WTC11 (cell line): Measurements from ENCODE around the gene IP6K2. TPM values are rescaled to one million over a fixed set of nuclear protein-coding genes. Genes with fewer than 3 reads are reported as not detected.

Experiments
- ATAC-seq: fragments of 200-7000 bp; cut with Tn5 transposase; 2 replicates; pipeline ENCODE4 v1.10.0; 2021; ENCODE audit warnings: mild to moderate bottlenecking, moderate library complexity
- CTCF ChIA-PET: fragments of 300-600 bp; sonication (Branson Sonifier 250); formaldehyde crosslinking; loops from one replicate; lab custom pipeline; 2021; ENCODE audit warnings: antibody characterized with exemption; lab: Charles Lee
- POLR2A ChIA-PET: fragments of 350-600 bp; sonication (Branson Sonifier 250); formaldehyde crosslinking; loops from one replicate; lab custom pipeline; 2021; ENCODE audit warnings: antibody characterized with exemption; lab: Charles Lee
- DNase-seq: peaks from one replicate; pipeline ENCODE4 v3.0.0; 2021; ENCODE audit warnings: low spot score
- H3K27ac Mint-ChIP-seq: 2 replicates; pipeline ENCODE4 v1.8.0; 2021; ENCODE audit warnings: mixed read lengths
- H3K27me3 Mint-ChIP-seq: 2 replicates; pipeline ENCODE4 v1.8.0; 2021; ENCODE audit warnings: low read depth, mild to moderate bottlenecking, moderate library complexity, mixed read lengths
- H3K36me3 Mint-ChIP-seq: 2 replicates; pipeline ENCODE4 v1.8.0; 2021; ENCODE audit warnings: mixed read lengths
- H3K4me1 Mint-ChIP-seq: 2 replicates; pipeline ENCODE4 v1.8.0; 2022; ENCODE audit warnings: mixed read lengths
- H3K4me3 Mint-ChIP-seq: 2 replicates; pipeline ENCODE4 v1.8.0; 2021; ENCODE audit warnings: mild to moderate bottlenecking, moderate library complexity, mixed read lengths
- H3K9me3 Mint-ChIP-seq: 2 replicates; pipeline ENCODE4 v1.8.0; 2021; ENCODE audit warnings: mixed read lengths
- AR ChIP-seq: fragments of 250-450 bp; sonication (Bioruptor Pico); IDR thresholded peaks from 2 replicates; pipeline ENCODE4 v1.9.0; 2021; ENCODE audit warnings: mild to moderate bottlenecking
- ARID4B ChIP-seq: sonication (generic); formaldehyde crosslinking; IDR thresholded peaks from 2 replicates; pipeline ENCODE4 v1.8.0; 2023; ENCODE audit warnings: missing genetic modification reagents, mild to moderate bottlenecking, borderline replicate concordance
- ATF2 ChIP-seq: sonication (generic); formaldehyde crosslinking; IDR thresholded peaks from 2 replicates; pipeline ENCODE4 v1.8.1; 2022; ENCODE audit warnings: low read depth, missing genetic modification reagents, borderline replicate concordance
- CBFB ChIP-seq: sonication (generic); formaldehyde crosslinking; IDR thresholded peaks from 2 replicates; pipeline ENCODE4 v1.8.1; 2022; ENCODE audit warnings: mild to moderate bottlenecking, low read depth, missing genetic modification reagents
- GRHL2 ChIP-seq: fragments of 250-450 bp; sonication (Bioruptor Pico); IDR thresholded peaks from 2 replicates; pipeline ENCODE4 v1.8.0; 2022; ENCODE audit warnings: mild to moderate bottlenecking, moderate library complexity; ENCODE audit not compliant: insufficient replicate concordance, severe bottlenecking
- JUN ChIP-seq: sonication (generic); formaldehyde crosslinking; IDR thresholded peaks from 2 replicates; pipeline ENCODE4 v1.8.0; 2023; ENCODE audit warnings: mild to moderate bottlenecking, missing genetic modification reagents
- KAT7 ChIP-seq: sonication (generic); formaldehyde crosslinking; IDR thresholded peaks from 2 replicates; pipeline ENCODE4 v1.8.1; 2023; ENCODE audit warnings: missing genetic modification reagents, mild to moderate bottlenecking, borderline replicate concordance
- MAX ChIP-seq: sonication (generic); formaldehyde crosslinking; IDR thresholded peaks from 2 replicates; pipeline ENCODE4 v1.8.0; 2022; ENCODE audit warnings: mild to moderate bottlenecking, missing genetic modification reagents
- NR3C1 ChIP-seq: sonication (generic); formaldehyde crosslinking; conservative IDR thresholded peaks from 2 replicates; pipeline ENCODE4 v1.8.1; 2023; ENCODE audit warnings: low read depth, mild to moderate bottlenecking, missing genetic modification reagents
- OVOL2 ChIP-seq: fragments of 250-450 bp; sonication (Bioruptor Pico); IDR thresholded peaks from 2 replicates; pipeline ENCODE4 v1.9.0; 2021; ENCODE audit warnings: mild to moderate bottlenecking, borderline replicate concordance
- PRRX2 ChIP-seq: fragments of 250-450 bp; sonication (Bioruptor Pico); IDR thresholded peaks from 2 replicates; pipeline ENCODE4 v1.8.0; 2021; ENCODE audit warnings: mild to moderate bottlenecking
- SP1 ChIP-seq: sonication (generic); formaldehyde crosslinking; conservative IDR thresholded peaks from 2 replicates; pipeline ENCODE4 v1.8.1; 2022; ENCODE audit warnings: missing genetic modification reagents
- STAT6 ChIP-seq: sonication (generic); formaldehyde crosslinking; conservative IDR thresholded peaks from 2 replicates; pipeline ENCODE4 v1.8.1; 2023; ENCODE audit warnings: mild to moderate bottlenecking, low read depth, missing genetic modification reagents, moderate library complexity
- TEAD4 ChIP-seq: sonication (generic); formaldehyde crosslinking; IDR thresholded peaks from 2 replicates; pipeline ENCODE4 v1.8.0; 2022; ENCODE audit warnings: mild to moderate bottlenecking, missing genetic modification reagents
- ZBTB43 ChIP-seq: sonication (generic); formaldehyde crosslinking; IDR thresholded peaks from 2 replicates; pipeline ENCODE4 v1.8.1; 2023; ENCODE audit warnings: mild to moderate bottlenecking, missing genetic modification reagents
- ZNF671 ChIP-seq: fragments of 250-450 bp; sonication (Bioruptor Pico); IDR thresholded peaks from 2 replicates; pipeline ENCODE4 v1.8.0; 2021; ENCODE audit warnings: mild to moderate bottlenecking
- total RNA-seq: library from RNA; stranded (reverse); gene quantifications from 3 replicates; pipeline ENCODE4 v1.2.3, GENCODE V29; 2021

The IP6K2 gene
- total RNA-seq, 1 experiment from 2014 or later: 123 TPM

- ATAC-seq: no peak
- no peak for DNase-seq
- Mint-ChIP-seq H3K27me3 (no peaks in the 10 kb centered on the region), H3K36me3 (peaks cover 19% of the 10 kb centered on the region), H3K27ac (no peak overlapping the region), H3K9me3 (no peaks in the 10 kb centered on the region), H3K4me3 (no peak overlapping the region), H3K4me1 (no peaks in the 10 kb centered on the region)
- TF ChIP-seq ATF2: no peak
- TF ChIP-seq PRRX2 (CRISPR knock-in tag): no peak
- TF ChIP-seq ZNF671 (CRISPR knock-in tag): no peak
- no peak for TF ChIP-seq JUN (CRISPR knock-in tag)
- no peak for TF ChIP-seq ARID4B
- TF ChIP-seq CBFB: no peak
- TF ChIP-seq SP1 (CRISPR knock-in tag): no peak
- ChIA-PET CTCF (interaction anchor here (2.9 kb wide), 1 partner anchor 12 kb away, joined by 10 read pairs; the partner anchor contains the start of gene SLC26A6), POLR2A (no interaction called here)
Observed at GRCh38 chr3:48647714-48648113, 69.3 kb downstream of the IP6K2 start.

- peaks cover 28% of the 10 kb centered on the region for H3K36me3 Mint-ChIP-seq
- H3K9me3 Mint-ChIP-seq: no peaks in the 10 kb centered on the region
- ATAC-seq (no peak), DNase-seq (no peak)
- no peaks in the 10 kb centered on the region for H3K4me1 Mint-ChIP-seq
- no peak overlapping the region for H3K27ac Mint-ChIP-seq
- H3K27me3 Mint-ChIP-seq: no peaks in the 10 kb centered on the region
- ChIA-PET POLR2A (no interaction called here), CTCF (interaction anchor here (1.4 kb wide), 1 partner anchor 9 kb away, joined by 6 read pairs; the partner anchor contains the start of gene SLC26A6)
- H3K4me3 Mint-ChIP-seq: no peak overlapping the region
- TF ChIP-seq TEAD4 (CRISPR knock-in tag) (no peak), KAT7 (CRISPR knock-in tag) (no peak), GRHL2 (CRISPR knock-in tag) (no peak), AR (CRISPR knock-in tag) (no peak), NR3C1 (CRISPR knock-in tag) (no peak), STAT6 (CRISPR knock-in tag) (no peak), MAX (CRISPR knock-in tag) (no peak), ZBTB43 (CRISPR knock-in tag) (no peak), ARID4B (no peak), OVOL2 (no peak)
Observed at GRCh38 chr3:48644898-48645760, 71.9 kb downstream of the IP6K2 start.
